WTC11 (cell line): ENCODE results near the gene KCNC4. TPM values are rescaled to one million over a fixed set of nuclear protein-coding genes. Genes with fewer than 3 reads are reported as not detected.

Experiments used
- ATF3 ChIP-seq: sonication (generic); formaldehyde crosslinking; conservative IDR thresholded peaks from 2 replicates; pipeline ENCODE4 v1.8.1; 2022; ENCODE audit warnings: mild to moderate bottlenecking, missing genetic modification reagents
- CBFB ChIP-seq: sonication (generic); formaldehyde crosslinking; IDR thresholded peaks from 2 replicates; pipeline ENCODE4 v1.8.1; 2022; ENCODE audit warnings: mild to moderate bottlenecking, low read depth, missing genetic modification reagents
- CREB1 ChIP-seq: sonication (generic); formaldehyde crosslinking; IDR thresholded peaks from 2 replicates; pipeline ENCODE4 v1.8.0; 2023; ENCODE audit warnings: mild to moderate bottlenecking, missing genetic modification reagents
- CREM ChIP-seq: sonication (generic); formaldehyde crosslinking; IDR thresholded peaks from 2 replicates; pipeline ENCODE4 v1.8.1; 2022; ENCODE audit warnings: mild to moderate bottlenecking, missing genetic modification reagents, moderate library complexity
- ERG ChIP-seq: fragments of 250-450 bp; sonication (Bioruptor Pico); IDR thresholded peaks from 2 replicates; pipeline ENCODE4 v1.8.0; 2021; ENCODE audit warnings: mild to moderate bottlenecking
- FOXJ3 ChIP-seq: sonication (generic); formaldehyde crosslinking; IDR thresholded peaks from 2 replicates; pipeline ENCODE4 v1.9.0; 2021; ENCODE audit warnings: missing genetic modification reagents, mild to moderate bottlenecking, borderline replicate concordance
- FOXP4 ChIP-seq: sonication (generic); formaldehyde crosslinking; IDR thresholded peaks from 2 replicates; pipeline ENCODE4 v1.8.0; 2022; ENCODE audit warnings: mild to moderate bottlenecking, missing genetic modification reagents
- HMGA2 ChIP-seq: fragments of 250-450 bp; sonication (Bioruptor Pico); IDR thresholded peaks from 2 replicates; pipeline ENCODE4 v1.4.0; 2021; ENCODE audit warnings: mild to moderate bottlenecking, moderate library complexity
- JUN ChIP-seq: sonication (generic); formaldehyde crosslinking; IDR thresholded peaks from 2 replicates; pipeline ENCODE4 v1.8.0; 2023; ENCODE audit warnings: mild to moderate bottlenecking, missing genetic modification reagents
- MXD4 ChIP-seq: fragments of 250-450 bp; sonication (Bioruptor Pico); IDR thresholded peaks from 2 replicates; pipeline ENCODE4 v1.8.0; 2021; ENCODE audit warnings: mild to moderate bottlenecking, moderate library complexity, borderline replicate concordance
- NFYB ChIP-seq: sonication (generic); formaldehyde crosslinking; conservative IDR thresholded peaks from 2 replicates; pipeline ENCODE4 v1.8.0; 2022; ENCODE audit warnings: low read depth, missing genetic modification reagents
- PREB ChIP-seq: sonication (generic); formaldehyde crosslinking; IDR thresholded peaks from 2 replicates; pipeline ENCODE4 v1.8.1; 2022; ENCODE audit warnings: mild to moderate bottlenecking, missing genetic modification reagents, moderate library complexity, borderline replicate concordance
- RELA ChIP-seq: sonication (generic); formaldehyde crosslinking; IDR thresholded peaks from 2 replicates; pipeline ENCODE4 v1.8.1; 2022; ENCODE audit warnings: missing genetic modification reagents, mild to moderate bottlenecking, borderline replicate concordance
- SMAD3 ChIP-seq: sonication (generic); formaldehyde crosslinking; IDR thresholded peaks from 2 replicates; pipeline ENCODE4 v1.8.0; 2022; ENCODE audit warnings: missing genetic modification reagents, mild to moderate bottlenecking, borderline replicate concordance
- TCF7 ChIP-seq: sonication (generic); formaldehyde crosslinking; IDR thresholded peaks from 2 replicates; pipeline ENCODE4 v1.8.0; 2022; ENCODE audit warnings: mild to moderate bottlenecking, low read depth, missing genetic modification reagents, moderate library complexity
- ZBTB21 ChIP-seq: sonication (generic); formaldehyde crosslinking; IDR thresholded peaks from 2 replicates; pipeline ENCODE4 v1.8.1; 2023; ENCODE audit warnings: mild to moderate bottlenecking, missing genetic modification reagents, borderline replicate concordance
- ZNF232 ChIP-seq: sonication (generic); formaldehyde crosslinking; IDR thresholded peaks from 2 replicates; pipeline ENCODE4 v1.8.0; 2022; ENCODE audit warnings: mild to moderate bottlenecking, missing genetic modification reagents
- ZNF281 ChIP-seq: sonication (generic); formaldehyde crosslinking; IDR thresholded peaks from 2 replicates; pipeline ENCODE4 v1.8.0; 2023; ENCODE audit warnings: mild to moderate bottlenecking, missing genetic modification reagents
- ZNF396 ChIP-seq: fragments of 250-450 bp; sonication (Bioruptor Pico); IDR thresholded peaks from 2 replicates; pipeline ENCODE4 v1.8.0; 2021; ENCODE audit warnings: mild to moderate bottlenecking, moderate library complexity, borderline replicate concordance
- ZNF416 ChIP-seq: fragments of 250-450 bp; sonication (Bioruptor Pico); IDR thresholded peaks from 2 replicates; pipeline ENCODE4 v1.9.0; 2021; ENCODE audit warnings: mild to moderate bottlenecking, inconsistent platforms
- ZNF425 ChIP-seq: fragments of 250-450 bp; sonication (Bioruptor Pico); conservative IDR thresholded peaks from 2 replicates; pipeline ENCODE4 v1.9.0; 2021; ENCODE audit warnings: mild to moderate bottlenecking
- ZNF512 ChIP-seq: sonication (generic); formaldehyde crosslinking; IDR thresholded peaks from 2 replicates; pipeline ENCODE4 v1.8.1; 2022; ENCODE audit warnings: missing genetic modification reagents, borderline replicate concordance
- ZNF671 ChIP-seq: fragments of 250-450 bp; sonication (Bioruptor Pico); IDR thresholded peaks from 2 replicates; pipeline ENCODE4 v1.8.0; 2021; ENCODE audit warnings: mild to moderate bottlenecking
- ZSCAN18 ChIP-seq: fragments of 250-450 bp; sonication (Bioruptor Pico); IDR thresholded peaks from 2 replicates; pipeline ENCODE4 v2.1.2; 2022; ENCODE audit warnings: mild to moderate bottlenecking, moderate library complexity
- total RNA-seq: library from RNA; stranded (reverse); gene quantifications from 3 replicates; pipeline ENCODE4 v1.2.3, GENCODE V29; 2021

The KCNC4 gene
- total RNA-seq, 1 experiment from 2014 or later, result 19.9 TPM

- 0 out of 2 replicates have a peak, but pooled peaks have one; percentile 44 for TF ChIP-seq PREB (CRISPR knock-in tag)
- TF ChIP-seq JUN, result peak; percentile 91; the same call in 1 of the 2 replicates
- TF ChIP-seq FOXJ3, result no peak
- TF ChIP-seq ZNF281 (CRISPR knock-in tag), result no peak
- TF ChIP-seq FOXP4 (CRISPR knock-in tag), result peak; percentile 54; the same call in 1 of the 2 replicates
- TF ChIP-seq ZNF396 (CRISPR knock-in tag), result no peak
- TF ChIP-seq RELA (CRISPR knock-in tag), result peak; percentile 56; the same call in 1 of the 2 replicates
- no peak for TF ChIP-seq HMGA2
- TF ChIP-seq ZSCAN18, result no peak
- no peak for TF ChIP-seq MXD4 (CRISPR knock-in tag)
- no peak for TF ChIP-seq ZNF416 (CRISPR knock-in tag)
- no peak for TF ChIP-seq ZNF425 (CRISPR knock-in tag)
- no peak for TF ChIP-seq TCF7 (CRISPR knock-in tag)
- no peak for TF ChIP-seq ZNF512 (CRISPR knock-in tag)
- TF ChIP-seq ZNF671 (CRISPR knock-in tag), result no peak
- no peak for TF ChIP-seq ERG (CRISPR knock-in tag)
- no peak; the same call in 1 of the 2 replicates for TF ChIP-seq CREM (CRISPR knock-in tag)
- TF ChIP-seq SMAD3 (CRISPR knock-in tag), result no peak
- no peak for TF ChIP-seq NFYB
- no peak for TF ChIP-seq ZNF232
- peak; percentile 43; the same call in 1 of the 2 replicates for TF ChIP-seq CBFB (CRISPR knock-in tag)
- TF ChIP-seq CREB1 (CRISPR knock-in tag), result no peak
- no peak; the same call in 1 of the 2 replicates for TF ChIP-seq ZBTB21
- no peak for TF ChIP-seq ATF3 (CRISPR knock-in tag)
Measured at GRCh38 chr1:110211496-110212168, 1.5 kb downstream of the KCNC4 start (continued).
